Peyer's patch (tissue), 4 donors: ENCODE data around the gene SLCO6A1.

Experiments used
- CTCF ChIP-seq, 6 experiments: fragments of 450-650 bp in 4 of 6; fragments of 200-600 bp in 2 of 6; sonication (generic) in 1 of 6; IDR thresholded peaks; one replicate each; pipeline ENCODE4 v1.5.1; 2017 to 2019; ENCODE audit warnings: antibody characterized with exemption in 6 of 6, mild to moderate bottlenecking in 3 of 6, moderate library complexity in 1 of 6
- POLR2A ChIP-seq, 2 donors: fragments of 450-650 bp; IDR thresholded peaks; one replicate each; pipeline ENCODE4 v1.5.1; 2017; ENCODE audit warnings: antibody characterized with exemption in 2 of 2, mild to moderate bottlenecking in 2 of 2, moderate library complexity in 2 of 2

- TF ChIP-seq CTCF (IDR thresholded peaks at IDR 0.05) (no peak), POLR2A (IDR thresholded peaks at IDR 0.05) (no peak)
These were observed 65.3 kb downstream of the SLCO6A1 start for GRCh38 chr5:102433473-102433872.
